Activated CD4-positive, alpha-beta T cell treated with anti-CD3 and anti-CD28 coated beads, Interleukin-2, Interleukin-6, amounts not matched to agents 100 ng/mL and 50 ng/mL, durations not matched to agents 16 hours and 8 hours (primary cell): ENCODE measurements around the gene USP10.

ENCODE experiments used
- DNase-seq: peaks from one replicate; pipeline ENCODE4 v3.0.0-alpha.2; 2020

USP10 gene

GRCh38 chr16:84810518-84811273 lies 110.9 kb downstream of the USP10 start:
- DNase-seq: peak; percentile 35

- no peak for DNase-seq
These were observed 111.7 kb downstream of the USP10 start for GRCh38 chr16:84811529-84811928.

- DNase-seq: no peak
These were observed 113.5 kb downstream of the USP10 start for GRCh38 chr16:84813141-84813934.

- DNase-seq: no peak
These were observed 115.7 kb downstream of the USP10 start for GRCh38 chr16:84815462-84815861.

GRCh38 chr16:84816023-84816422 lies 116.2 kb downstream of the USP10 start:
- no peak for DNase-seq

GRCh38 chr16:84816485-84816884 lies 116.7 kb downstream of the USP10 start:
- no peak for DNase-seq

GRCh38 chr16:84817206-84817605 lies 117.4 kb downstream of the USP10 start:
- DNase-seq: no peak

- DNase-seq: no peak
These were observed 117.8 kb downstream of the USP10 start for GRCh38 chr16:84817613-84818012.

- no peak for DNase-seq
These were observed 118.3 kb downstream of the USP10 start for GRCh38 chr16:84818133-84818532.

- DNase-seq: no peak
These were observed 119.3 kb downstream of the USP10 start for GRCh38 chr16:84818989-84819643.

- peak; percentile 83 for DNase-seq
These were observed 120.0 kb downstream of the USP10 start, which contains the start of gene CRISPLD2 for GRCh38 chr16:84819644-84820304. TSS of gene CRISPLD2 (plus strand) at chr16:84819985. CDS start at chr16:84838496, 18,511 bp downstream.

- DNase-seq: no peak
These were observed 120.5 kb downstream of the USP10 start for GRCh38 chr16:84820305-84820684.

- no peak for DNase-seq
These were observed 121.0 kb downstream of the USP10 start for GRCh38 chr16:84820771-84821170.

GRCh38 chr16:84821179-84821578 lies 121.4 kb downstream of the USP10 start:
- DNase-seq: no peak

- DNase-seq: no peak
These were observed 122.2 kb downstream of the USP10 start for GRCh38 chr16:84821728-84822689.

GRCh38 chr16:84822990-84823389 lies 123.2 kb downstream of the USP10 start:
- DNase-seq: no peak

- no peak for DNase-seq
These were observed 123.7 kb downstream of the USP10 start for GRCh38 chr16:84823484-84823883.

- DNase-seq: no peak
These were observed 124.1 kb downstream of the USP10 start for GRCh38 chr16:84823926-84824325.

GRCh38 chr16:84825896-84826557 lies 126.2 kb downstream of the USP10 start:
- no peak for DNase-seq

GRCh38 chr16:84826558-84826941 lies 126.8 kb downstream of the USP10 start:
- no peak for DNase-seq

- DNase-seq: no peak
These were observed 127.4 kb downstream of the USP10 start for GRCh38 chr16:84827131-84827574.
